Measurements from ENCODE around the gene CNOT4. TPM values are rescaled to one million over a fixed set of nuclear protein-coding genes. Genes with fewer than 3 reads are reported as not detected.

The CNOT4 gene
- total RNA-seq, 1 donor from 2014 or later, result 25.8 TPM

DNA sequence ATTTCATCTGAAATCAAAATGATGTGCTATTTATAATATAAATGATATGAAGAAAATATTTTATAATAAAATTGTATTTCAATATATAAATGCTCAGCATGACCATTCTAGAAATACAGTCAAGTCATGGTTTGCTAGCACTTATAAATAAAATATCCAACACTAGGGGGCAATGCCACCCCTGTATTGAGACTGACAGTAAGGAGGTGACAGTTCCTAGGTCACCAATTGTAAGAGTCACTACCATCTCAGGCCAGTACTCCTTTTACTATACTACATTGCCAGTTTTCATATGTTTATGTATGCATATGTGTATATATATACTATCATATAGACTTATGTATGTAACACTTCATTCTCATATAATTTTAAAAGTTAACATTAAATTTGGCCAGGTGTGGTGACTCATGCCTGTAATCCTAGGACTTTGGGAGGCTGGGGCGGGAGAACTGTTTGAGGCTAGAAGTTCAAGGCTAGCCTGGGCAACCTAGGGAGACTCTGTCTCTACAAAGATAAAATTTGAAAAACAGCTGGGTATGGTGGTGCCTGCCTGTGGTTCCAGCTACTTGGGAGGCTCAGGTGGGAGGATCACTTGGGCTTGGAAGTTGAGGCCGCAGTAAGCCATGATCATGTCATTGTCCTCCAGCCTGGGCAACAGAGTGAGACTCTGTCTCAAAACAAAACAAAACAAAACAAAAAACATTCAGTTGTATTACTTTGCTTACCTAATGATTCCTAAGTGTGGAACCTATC is 2.4 kb upstream of the CNOT4 start:
- peaks cover 20% of the 10 kb centered on the region for H3K4me1 ChIP-seq
- no peak overlapping the region for H3K27ac ChIP-seq
- no peaks in the 10 kb centered on the region for H3K9me3 ChIP-seq
- DNase-seq (no peak), ATAC-seq (peak; percentile 32)
- H3K27me3 ChIP-seq, result no peaks in the 10 kb centered on the region
- intact Hi-C loops (cut with DNase I), result no loop called here
- no peak overlapping the region for H3K4me3 ChIP-seq
- no peaks in the 10 kb centered on the region for H3K36me3 ChIP-seq
- TF ChIP-seq, protein P1, sequence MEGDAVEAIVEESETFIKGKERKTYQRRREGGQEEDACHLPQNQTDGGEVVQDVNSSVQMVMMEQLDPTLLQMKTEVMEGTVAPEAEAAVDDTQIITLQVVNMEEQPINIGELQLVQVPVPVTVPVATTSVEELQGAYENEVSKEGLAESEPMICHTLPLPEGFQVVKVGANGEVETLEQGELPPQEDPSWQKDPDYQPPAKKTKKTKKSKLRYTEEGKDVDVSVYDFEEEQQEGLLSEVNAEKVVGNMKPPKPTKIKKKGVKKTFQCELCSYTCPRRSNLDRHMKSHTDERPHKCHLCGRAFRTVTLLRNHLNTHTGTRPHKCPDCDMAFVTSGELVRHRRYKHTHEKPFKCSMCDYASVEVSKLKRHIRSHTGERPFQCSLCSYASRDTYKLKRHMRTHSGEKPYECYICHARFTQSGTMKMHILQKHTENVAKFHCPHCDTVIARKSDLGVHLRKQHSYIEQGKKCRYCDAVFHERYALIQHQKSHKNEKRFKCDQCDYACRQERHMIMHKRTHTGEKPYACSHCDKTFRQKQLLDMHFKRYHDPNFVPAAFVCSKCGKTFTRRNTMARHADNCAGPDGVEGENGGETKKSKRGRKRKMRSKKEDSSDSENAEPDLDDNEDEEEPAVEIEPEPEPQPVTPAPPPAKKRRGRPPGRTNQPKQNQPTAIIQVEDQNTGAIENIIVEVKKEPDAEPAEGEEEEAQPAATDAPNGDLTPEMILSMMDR (IDR thresholded peaks at IDR 0.05), result peak; percentile 68

DNA sequence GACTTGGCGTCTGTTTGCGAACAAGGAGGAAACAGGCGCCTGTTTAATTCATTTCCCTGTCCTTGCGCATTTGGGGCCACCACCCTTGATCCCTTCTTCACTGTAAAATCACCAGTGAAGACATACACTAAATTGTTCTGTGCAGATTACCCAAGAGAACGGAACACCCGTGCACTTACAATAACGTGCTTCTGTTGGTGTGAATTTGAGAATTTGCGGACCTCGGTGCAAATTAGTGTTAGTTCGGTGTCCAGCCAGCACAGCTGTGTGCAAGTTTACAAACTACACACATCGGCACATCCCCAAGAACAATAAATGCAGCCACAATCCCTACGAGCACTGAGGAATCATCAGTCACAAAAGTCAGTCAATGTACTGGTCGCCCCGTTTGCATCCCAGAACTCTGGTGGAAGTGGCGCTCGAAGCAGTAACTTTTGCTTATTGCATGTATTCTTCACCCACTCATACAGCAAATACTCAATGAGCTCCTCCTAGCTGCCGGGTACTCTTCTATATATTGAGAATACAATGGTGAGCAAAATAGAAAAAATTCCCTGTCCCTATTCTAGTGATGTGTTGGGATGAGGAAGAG is 786 bp upstream of the CNOT4 start:
- ATAC-seq (no peak), DNase-seq (no peak)
- Histone ChIP-seq H3K4me3 (peak overlapping the region; percentile 85), H3K27ac (no peak overlapping the region), H3K27me3 (no peaks in the 10 kb centered on the region), H3K9me3 (no peaks in the 10 kb centered on the region), H3K36me3 (no peaks in the 10 kb centered on the region), H3K4me1 (peaks cover 30% of the 10 kb centered on the region)
- intact Hi-C loops (cut with DNase I), result no loop called here
- TF ChIP-seq, protein P1 (IDR thresholded peaks at IDR 0.05), result no peak

DNA sequence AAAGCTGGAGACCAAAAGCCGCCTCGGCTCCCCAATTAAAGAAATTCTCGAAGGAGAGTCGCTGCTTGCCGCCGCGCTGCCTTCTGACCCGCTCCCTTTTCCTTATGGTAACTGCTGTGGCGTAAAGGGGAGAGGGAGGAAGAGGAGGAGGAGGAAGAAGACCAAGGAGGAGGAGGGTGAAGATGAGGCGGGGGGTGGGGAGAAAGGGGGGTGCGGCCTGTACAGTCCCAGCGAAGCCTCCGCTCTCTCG is 388 bp downstream of the CNOT4 start:
- Histone ChIP-seq H3K4me1 (peaks cover 30% of the 10 kb centered on the region), H3K4me3 (peak overlapping the region; percentile 85), H3K27me3 (no peaks in the 10 kb centered on the region), H3K9me3 (no peaks in the 10 kb centered on the region), H3K27ac (peak overlapping the region; percentile 95), H3K36me3 (peaks cover 3% of the 10 kb centered on the region)
- intact Hi-C loops (cut with DNase I), result no loop called here
- TF ChIP-seq, protein P1 (IDR thresholded peaks at IDR 0.05), result no peak
- no peak for ATAC-seq
- no peak for DNase-seq

DNA sequence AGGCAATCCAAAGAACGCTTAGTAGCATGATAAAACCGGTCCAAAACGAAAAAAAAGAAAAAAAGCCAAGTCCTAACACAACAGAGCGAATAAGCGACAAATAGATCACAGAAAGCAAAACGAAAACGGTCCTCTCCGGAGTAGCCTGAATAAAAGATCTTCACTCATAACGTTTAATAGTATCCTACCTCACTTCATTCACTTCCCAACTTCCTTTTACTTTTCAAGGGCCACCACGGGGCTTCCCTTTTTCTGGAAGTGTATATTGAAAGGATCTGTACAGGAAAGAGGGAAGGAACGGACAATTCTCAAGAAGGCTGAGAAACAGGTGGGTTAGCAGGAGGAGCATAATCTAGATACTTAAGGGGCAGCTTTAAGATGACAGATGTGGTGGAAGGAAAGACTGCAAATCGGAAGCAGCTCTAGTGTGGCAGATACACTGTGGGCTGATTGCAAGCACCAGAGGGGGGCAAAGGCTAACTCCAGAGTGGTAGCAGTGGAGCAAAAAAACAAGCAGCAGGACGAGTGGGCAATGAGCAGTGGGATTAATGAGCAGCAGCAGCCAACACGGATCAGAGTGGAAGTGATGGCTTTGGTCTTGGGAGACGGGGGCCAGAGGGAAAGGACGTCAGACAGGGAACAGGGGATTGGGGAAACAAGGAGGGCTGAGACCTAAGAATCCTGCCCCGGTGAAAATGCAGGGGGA is 866 bp downstream of the CNOT4 start:
- no peak for DNase-seq
- no peaks in the 10 kb centered on the region for H3K9me3 ChIP-seq
- H3K27me3 ChIP-seq, result no peaks in the 10 kb centered on the region
- peaks cover 30% of the 10 kb centered on the region for H3K4me1 ChIP-seq
- H3K36me3 ChIP-seq, result peaks cover 3% of the 10 kb centered on the region
- TF ChIP-seq, protein P1 (IDR thresholded peaks at IDR 0.05), result no peak
- intact Hi-C loops (cut with DNase I), result no loop called here
- peak; percentile 4 for ATAC-seq
- H3K4me3 ChIP-seq, result peak overlapping the region; percentile 85
- peak overlapping the region; percentile 95 for H3K27ac ChIP-seq

DNA sequence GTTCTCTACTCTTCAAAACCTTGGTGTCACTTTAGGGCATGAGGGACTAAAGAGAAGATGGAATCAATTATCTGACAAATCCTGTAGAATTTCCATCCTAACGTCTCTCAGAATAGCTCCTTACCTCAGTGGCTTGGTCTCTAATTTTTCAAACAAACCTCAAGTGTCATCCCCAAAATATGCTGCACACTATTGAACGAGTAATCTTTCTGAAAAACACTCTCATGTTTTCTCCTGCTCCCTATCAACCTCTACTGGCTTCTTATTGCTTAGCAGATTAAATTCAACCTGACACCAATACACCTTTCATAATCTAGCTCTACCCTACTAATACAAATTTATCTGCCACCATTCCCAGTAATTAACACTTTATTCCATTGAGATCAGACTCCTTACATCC is 8.5 kb downstream of the CNOT4 start:
- peaks cover 11% of the 10 kb centered on the region for H3K4me1 ChIP-seq
- intact Hi-C loops (cut with DNase I), result no loop called here
- no peak for DNase-seq
- no peaks in the 10 kb centered on the region for H3K27me3 ChIP-seq
- H3K27ac ChIP-seq, result no peak overlapping the region
- no peak overlapping the region for H3K4me3 ChIP-seq
- no peak for ATAC-seq
- peaks cover 3% of the 10 kb centered on the region for H3K36me3 ChIP-seq
- H3K9me3 ChIP-seq, result no peaks in the 10 kb centered on the region
- TF ChIP-seq, protein P1 (IDR thresholded peaks at IDR 0.05), result no peak

Data from upper lobe of right lung (tissue), 1 donor.